ENCODE measurements around the gene C18orf63. TPM values are rescaled to one million over a fixed set of nuclear protein-coding genes. Genes with fewer than 3 reads are reported as not detected.

The C18orf63 gene
- total RNA-seq, 2 donors from 2014 or later, result not detected

- DNase-seq (ENCODE audit: low spot score) (no peak), ATAC-seq (ENCODE audit: insufficient number of reproducible peaks, low FRiP score, low read depth) (no peak)
- H3K27me3 ChIP-seq (replicated peaks; ENCODE audit: insufficient read depth), result no peaks in the 10 kb centered on the region
- H3K36me3 ChIP-seq, result no peaks in the 10 kb centered on the region
- H3K27ac ChIP-seq, result no peak overlapping the region
- peaks cover 5 to 27% of the 10 kb centered on the region in 2 donors for H3K4me1 ChIP-seq (ENCODE audit: control insufficient read depth in 1 of 2, low read depth in 2 of 2)
- no peaks in the 10 kb centered on the region for H3K9me3 ChIP-seq
- no peak overlapping the region for H3K4me3 ChIP-seq
- no peak for TF ChIP-seq CTCF (IDR thresholded peaks at IDR 0.05)
Measured at GRCh38 chr18:74286106-74286855, 29.4 kb upstream of the C18orf63 start.

DNA sequence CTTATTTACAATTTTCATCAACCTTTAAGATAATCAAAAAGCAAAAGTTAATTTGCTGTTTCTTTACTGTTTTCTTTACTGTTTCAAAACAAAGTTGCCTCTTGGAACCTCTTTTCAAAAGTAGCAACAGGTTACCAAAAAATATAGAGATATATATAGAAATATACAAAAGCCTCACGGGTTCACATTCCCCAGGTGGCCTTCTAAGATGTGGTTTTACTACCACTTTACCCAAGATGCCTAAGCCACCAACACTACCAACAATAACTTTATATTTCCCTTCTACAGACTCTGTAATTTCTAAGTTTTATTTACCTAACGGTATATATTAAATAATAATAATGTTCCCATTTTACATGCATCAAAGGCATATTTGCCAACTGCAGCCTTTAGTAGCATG, 28.8 kb upstream of the C18orf63 start:
- Histone ChIP-seq H3K4me3 (no peak overlapping the region), H3K9me3 (no peaks in the 10 kb centered on the region), H3K36me3 (no peaks in the 10 kb centered on the region), H3K27ac (no peak overlapping the region), H3K4me1 (ENCODE audit: control insufficient read depth in 1 of 2, low read depth in 2 of 2) (peaks cover 5 to 29% of the 10 kb centered on the region in 2 donors), H3K27me3 (replicated peaks; ENCODE audit: insufficient read depth) (no peaks in the 10 kb centered on the region)
- no peak for TF ChIP-seq CTCF (IDR thresholded peaks at IDR 0.05)
- DNase-seq (ENCODE audit: low spot score) (no peak), ATAC-seq (ENCODE audit: insufficient number of reproducible peaks, low FRiP score, low read depth) (no peak)

DNA sequence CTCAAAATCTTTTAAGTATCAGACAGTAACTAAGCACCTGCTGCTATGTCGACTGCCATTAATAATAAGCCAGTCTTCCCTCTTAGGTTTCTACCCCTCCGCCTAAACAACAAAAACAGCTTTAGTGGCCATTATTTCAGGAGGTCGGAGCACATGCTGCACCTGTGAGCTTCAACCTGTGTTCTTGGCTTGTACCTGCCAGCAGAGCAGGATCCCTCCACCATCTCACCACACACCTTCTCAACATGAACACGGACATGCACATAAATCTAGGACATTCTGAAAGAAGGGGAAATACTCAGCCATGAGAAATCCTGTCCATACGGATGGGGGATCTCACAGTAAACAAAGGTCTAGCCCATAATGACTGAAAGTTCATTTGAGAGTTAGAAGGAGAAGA, 27.6 kb upstream of the C18orf63 start:
- Histone ChIP-seq H3K27ac (no peak overlapping the region), H3K9me3 (no peaks in the 10 kb centered on the region), H3K36me3 (no peaks in the 10 kb centered on the region), H3K4me1 (ENCODE audit: control insufficient read depth in 1 of 2, low read depth in 2 of 2) (peaks cover 5 to 29% of the 10 kb centered on the region in 2 donors), H3K4me3 (no peak overlapping the region), H3K27me3 (replicated peaks; ENCODE audit: insufficient read depth) (no peaks in the 10 kb centered on the region)
- no peak for TF ChIP-seq CTCF (IDR thresholded peaks at IDR 0.05)
- ATAC-seq (ENCODE audit: insufficient number of reproducible peaks, low FRiP score, low read depth) (no peak), DNase-seq (ENCODE audit: low spot score) (no peak)

DNA sequence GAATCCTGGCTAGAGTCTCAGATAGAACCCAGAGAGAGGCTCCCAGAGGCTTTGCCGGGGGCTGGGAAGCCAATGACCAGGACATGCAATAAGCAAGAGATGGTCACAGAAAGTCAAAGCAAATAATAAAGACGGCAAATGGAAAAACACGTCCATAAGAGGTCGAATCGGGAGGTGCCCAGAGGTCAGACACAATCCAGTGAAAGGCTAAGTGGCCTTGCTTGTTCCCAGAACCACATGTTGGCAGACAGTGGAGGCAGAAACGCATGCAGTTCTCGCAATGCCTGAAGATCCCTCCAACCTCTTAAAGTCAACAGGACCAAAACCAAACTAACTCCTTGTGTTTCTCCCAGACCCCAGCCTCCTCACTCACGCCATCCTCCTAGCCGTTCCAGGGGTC, 26.9 kb upstream of the C18orf63 start:
- H3K27me3 ChIP-seq (replicated peaks; ENCODE audit: insufficient read depth), result no peaks in the 10 kb centered on the region
- no peak overlapping the region for H3K4me3 ChIP-seq
- ATAC-seq (ENCODE audit: insufficient number of reproducible peaks, low FRiP score, low read depth) (no peak), DNase-seq (ENCODE audit: low spot score) (no peak)
- H3K9me3 ChIP-seq, result no peaks in the 10 kb centered on the region
- H3K4me1 ChIP-seq (ENCODE audit: control insufficient read depth in 1 of 2, low read depth in 2 of 2), result peaks cover 5 to 29% of the 10 kb centered on the region in 2 donors
- no peaks in the 10 kb centered on the region for H3K36me3 ChIP-seq
- no peak for TF ChIP-seq CTCF (IDR thresholded peaks at IDR 0.05)
- H3K27ac ChIP-seq, result no peak overlapping the region

GRCh38 chr18:74289137-74289536, 26.5 kb upstream of the C18orf63 start:
- H3K4me1 ChIP-seq (ENCODE audit: control insufficient read depth in 1 of 2, low read depth in 2 of 2), result peaks cover 5 to 29% of the 10 kb centered on the region in 2 donors
- H3K36me3 ChIP-seq, result no peaks in the 10 kb centered on the region
- no peak for DNase-seq (ENCODE audit: low spot score)
- peak overlapping the region in 1 of 2 donors; percentile 7 for H3K27ac ChIP-seq
- H3K27me3 ChIP-seq (replicated peaks; ENCODE audit: insufficient read depth), result no peaks in the 10 kb centered on the region
- no peak for ATAC-seq (ENCODE audit: insufficient number of reproducible peaks, low FRiP score, low read depth)
- no peak overlapping the region for H3K4me3 ChIP-seq
- H3K9me3 ChIP-seq, result no peaks in the 10 kb centered on the region
- no peak for TF ChIP-seq CTCF (IDR thresholded peaks at IDR 0.05)

Measured in thoracic aorta (tissue), 2 donors.